Measurements from ENCODE around the gene NPTX1.

GRCh38 chr17:80441133-80441578 is 35.3 kb downstream of the NPTX1 start:
- TF ChIP-seq, protein P1, sequence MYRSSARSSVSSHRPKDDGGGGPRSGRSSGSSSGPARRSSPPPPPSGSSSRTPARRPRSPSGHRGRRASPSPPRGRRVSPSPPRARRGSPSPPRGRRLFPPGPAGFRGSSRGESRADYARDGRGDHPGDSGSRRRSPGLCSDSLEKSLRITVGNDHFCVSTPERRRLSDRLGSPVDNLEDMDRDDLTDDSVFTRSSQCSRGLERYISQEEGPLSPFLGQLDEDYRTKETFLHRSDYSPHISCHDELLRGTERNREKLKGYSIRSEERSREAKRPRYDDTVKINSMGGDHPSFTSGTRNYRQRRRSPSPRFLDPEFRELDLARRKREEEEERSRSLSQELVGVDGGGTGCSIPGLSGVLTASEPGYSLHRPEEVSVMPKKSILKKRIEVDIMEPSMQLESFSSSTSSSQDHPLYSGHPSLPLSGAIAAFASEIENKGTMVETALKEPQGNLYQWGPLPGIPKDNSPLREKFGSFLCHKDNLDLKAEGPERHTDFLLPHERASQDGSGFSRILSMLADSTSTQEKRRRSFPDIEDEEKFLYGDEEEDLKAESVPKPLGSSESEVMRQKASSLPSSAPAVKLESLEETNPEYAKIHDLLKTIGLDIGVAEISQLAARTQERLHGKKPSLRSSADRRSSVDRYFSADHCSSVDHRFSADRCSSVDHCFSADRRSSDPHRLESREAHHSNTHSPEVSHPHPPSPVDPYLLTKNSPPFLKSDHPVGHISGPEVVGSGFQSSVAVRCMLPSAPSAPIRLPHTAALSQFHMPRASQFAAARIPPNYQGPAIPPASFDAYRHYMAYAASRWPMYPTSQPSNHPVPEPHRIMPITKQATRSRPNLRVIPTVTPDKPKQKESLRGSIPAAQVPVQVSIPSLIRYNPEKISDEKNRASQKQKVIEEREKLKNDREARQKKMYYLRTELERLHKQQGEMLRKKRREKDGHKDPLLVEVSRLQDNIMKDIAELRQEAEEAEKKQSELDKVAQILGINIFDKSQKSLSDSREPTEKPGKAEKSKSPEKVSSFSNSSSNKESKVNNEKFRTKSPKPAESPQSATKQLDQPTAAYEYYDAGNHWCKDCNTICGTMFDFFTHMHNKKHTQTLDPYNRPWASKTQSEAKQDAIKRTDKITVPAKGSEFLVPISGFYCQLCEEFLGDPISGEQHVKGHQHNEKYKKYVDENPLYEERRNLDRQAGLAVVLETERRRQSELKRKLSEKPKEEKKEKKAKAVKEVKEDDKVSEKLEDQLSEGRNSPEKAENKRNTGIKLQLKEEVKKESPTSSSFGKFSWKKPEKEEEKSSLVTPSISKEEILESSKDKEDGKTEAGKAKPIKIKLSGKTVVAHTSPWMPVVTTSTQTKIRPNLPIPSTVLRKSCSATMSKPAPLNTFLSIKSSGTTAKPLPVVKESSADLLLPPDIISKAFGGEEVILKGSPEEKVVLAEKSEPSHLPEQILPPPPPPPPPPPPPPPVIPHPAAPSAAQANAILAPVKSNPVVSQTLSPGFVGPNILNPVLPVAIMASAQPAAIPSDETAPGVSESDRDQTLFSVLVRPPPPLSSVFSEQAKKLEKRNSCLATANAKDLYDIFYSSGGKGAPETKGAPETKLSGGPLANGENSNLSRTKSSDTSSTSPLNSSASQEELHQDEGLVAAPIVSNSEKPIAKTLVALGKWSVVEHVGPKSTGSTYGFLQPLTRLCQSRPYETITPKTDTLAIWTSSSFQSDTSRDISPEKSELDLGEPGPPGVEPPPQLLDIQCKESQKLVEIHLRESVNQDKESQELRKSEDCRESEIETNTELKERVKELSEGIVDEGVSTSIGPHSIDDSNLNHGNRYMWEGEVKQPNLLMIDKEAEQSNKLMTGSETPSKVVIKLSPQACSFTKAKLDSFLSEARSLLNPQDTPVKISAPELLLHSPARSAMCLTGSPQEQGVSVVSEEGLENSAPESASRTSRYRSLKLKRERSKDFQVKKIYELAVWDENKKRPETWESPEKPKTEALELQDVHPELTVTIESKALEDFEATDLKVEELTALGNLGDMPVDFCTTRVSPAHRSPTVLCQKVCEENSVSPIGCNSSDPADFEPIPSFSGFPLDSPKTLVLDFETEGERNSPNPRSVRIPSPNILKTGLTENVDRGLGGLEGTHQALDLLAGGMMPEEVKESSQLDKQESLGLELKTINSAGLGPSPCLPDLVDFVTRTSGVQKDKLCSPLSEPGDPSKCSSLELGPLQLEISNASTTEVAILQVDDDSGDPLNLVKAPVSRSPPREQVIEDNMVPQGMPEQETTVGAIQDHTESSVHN (IDR thresholded peaks at IDR 0.05; ENCODE audit: borderline replicate concordance in 1 of 2, low read depth in 1 of 2): no peak
- no peak for TF ChIP-seq ZNF551 (CRISPR knock-in tag; IDR thresholded peaks at IDR 0.05)
